GM19043 (cell line): ENCODE measurements around the gene ITM2C.
A peak's percentile ranks its signal among the peaks of the same experiment; 100 is the strongest.

ENCODE experiments used
- ATAC-seq: cut with Tn5 transposase; IDR thresholded peaks from one replicate; pipeline ENCODE4 v1.9.1; 2021; ENCODE audit warnings: low read depth; ENCODE audit not compliant: unreplicated experiment

The ITM2C gene

GRCh38 chr2:230864605-230865306, at the start of gene ITM2C:
ITM2C (plus strand) TSS chr2:230864942; CDS start chr2:230865026, 84 bp downstream.
- ATAC-seq, result peak; percentile 67

GRCh38 chr2:230815088-230815487, 49.7 kb upstream of the ITM2C start:
- ATAC-seq, result no peak

- no peak for ATAC-seq
Measured at GRCh38 chr2:230816735-230817134, 48.0 kb upstream of the ITM2C start.

GRCh38 chr2:230819433-230819832, 45.3 kb upstream of the ITM2C start:
- ATAC-seq, result no peak

- no peak for ATAC-seq
Measured at GRCh38 chr2:230821261-230821990, 43.3 kb upstream of the ITM2C start.

GRCh38 chr2:230821991-230822520, 42.7 kb upstream of the ITM2C start:
- ATAC-seq, result no peak

GRCh38 chr2:230823264-230823964, 41.3 kb upstream of the ITM2C start:
- ATAC-seq, result no peak

GRCh38 chr2:230824406-230824978, 40.2 kb upstream of the ITM2C start:
- no peak for ATAC-seq

- ATAC-seq, result no peak
Measured at GRCh38 chr2:230825354-230825753, 39.4 kb upstream of the ITM2C start.

- no peak for ATAC-seq
Measured at GRCh38 chr2:230827774-230828271, 36.9 kb upstream of the ITM2C start.

- peak; percentile 49 for ATAC-seq
Measured at GRCh38 chr2:230828272-230828961, 36.3 kb upstream of the ITM2C start.

- no peak for ATAC-seq
Measured at GRCh38 chr2:230829293-230829692, 35.4 kb upstream of the ITM2C start.

GRCh38 chr2:230829959-230830358, 34.8 kb upstream of the ITM2C start:
- ATAC-seq, result no peak

GRCh38 chr2:230830428-230830827, 34.3 kb upstream of the ITM2C start:
- ATAC-seq, result no peak

- no peak for ATAC-seq
Measured at GRCh38 chr2:230840301-230840700, 24.4 kb upstream of the ITM2C start.

GRCh38 chr2:230842473-230842872, 22.3 kb upstream of the ITM2C start:
- no peak for ATAC-seq

- no peak for ATAC-seq
Measured at GRCh38 chr2:230843132-230843531, 21.6 kb upstream of the ITM2C start.

- ATAC-seq, result no peak
Measured at GRCh38 chr2:230846360-230846759, 18.4 kb upstream of the ITM2C start.

- ATAC-seq, result peak; percentile 89
Measured at GRCh38 chr2:230847883-230848388, 16.8 kb upstream of the ITM2C start.
